Stomach (tissue), 9 donors: ENCODE results near the gene MRC2. TPM values are rescaled to one million over a fixed set of nuclear protein-coding genes. Genes with fewer than 3 reads are reported as not detected.

Experiments used
- DNase-seq, 2 donors: peaks; one replicate each; pipeline versions ENCODE4 v3.0.0 to v3.0.0-alpha.2; 2013 to 2019
- H3K27ac ChIP-seq, 5 donors: fragments of 200-600 bp in 4 of 5; sonication (generic) in 4 of 5; one replicate each; pipeline ENCODE4 v1.5.1; 2013 to 2019; ENCODE audit warnings: mild to moderate bottlenecking in 1 of 5, moderate library complexity in 1 of 5
- H3K27me3 ChIP-seq, 3 donors: fragments of 200-600 bp; sonication (generic); one replicate each; pipeline ENCODE4 v1.5.1; 2017 to 2019; ENCODE audit warnings: mixed run types in 1 of 3
- H3K36me3 ChIP-seq, 4 donors: fragments of 200-600 bp; sonication (generic); 1 replicate in 3 of 4; 2 replicates in 1 of 4; pipeline ENCODE4 v1.5.1; 2016 to 2019
- H3K4me1 ChIP-seq, 4 donors: fragments of 200-600 bp; sonication (generic); one replicate each; pipeline ENCODE4 v1.5.1; 2016 to 2019
- H3K4me3 ChIP-seq, 4 donors: fragments of 200-600 bp; sonication (generic) in 3 of 4; one replicate each; pipeline ENCODE4 v1.5.1; 2016 to 2019; ENCODE audit warnings: mild to moderate bottlenecking in 1 of 4
- H3K9me3 ChIP-seq, 4 donors: fragments of 200-600 bp; sonication (generic); one replicate each; pipeline ENCODE4 v1.5.1; 2016 to 2019
- CTCF ChIP-seq, 7 experiments: fragments of 450-650 bp in 4 of 7; fragments of 200-600 bp in 3 of 7; sonication (generic) in 3 of 7; IDR thresholded peaks; one replicate each; pipeline ENCODE4 v1.5.1; 2016 to 2019; ENCODE audit warnings: antibody characterized with exemption in 7 of 7, control low read depth in 2 of 7, mild to moderate bottlenecking in 1 of 7
- EP300 ChIP-seq: sonication (generic); formaldehyde crosslinking; IDR thresholded peaks from one replicate; pipeline ENCODE4 v1.6.1; 2017; ENCODE audit warnings: antibody characterized with exemption
- POLR2A ChIP-seq, 4 donors: fragments of 450-650 bp; IDR thresholded peaks; one replicate each; pipeline ENCODE4 v1.6.1; 2016; ENCODE audit warnings: antibody characterized with exemption in 4 of 4, control low read depth in 2 of 4, mild to moderate bottlenecking in 1 of 4, moderate library complexity in 1 of 4
- POLR2AphosphoS5 ChIP-seq, 3 donors: sonication (generic); formaldehyde crosslinking; IDR thresholded peaks; one replicate each; pipeline ENCODE4 v1.6.1; 2016; ENCODE audit warnings: antibody characterized with exemption in 3 of 3
- WGBS, 5 donors: extraction: QIAGEN DNeasy Blood & Tissue Kit in 3 of 5; methylation state at CpG; one replicate each; pipeline versions ENCODE4 v1.1.5 to v1.1.7; 2013 to 2018; 5-methylcytosine and 5-hydroxymethylcytosine counted together
- intact Hi-C: fragments of 100-400 bp; cut with DNase I; formaldehyde crosslinking; loops from one replicate; pipeline ENCODE4 v1.15.1; 2023; ENCODE audit warnings: low total_unique reads
- polyA plus RNA-seq, 3 donors: library from polyadenylated mRNA; stranded (reverse); fragments of 200-250 nt; gene quantifications; one replicate each; pipeline ENCODE4 v1.2.3, GENCODE V29; 2013
- total RNA-seq, 5 donors: library from RNA; depleted of rRNA; stranded (reverse); fragments of >200 nt; gene quantifications; one replicate each; pipeline versions ENCODE4 v1.1.0 to v1.2.3, GENCODE V29; 2014 to 2016
- donor health status: healthy with polysubstance abuse.
- donor health status: Bipolar disorder and iron deficiency.
- donor health status: healthy.

Gene MRC2
- total and polyA plus RNA-seq, 8 donors: 4.7 to 107 (median 13.8) TPM

GRCh38 chr17:62653826-62654761 lies 26.6 kb downstream of the MRC2 start:
- Histone ChIP-seq H3K9me3 (no peaks in the 10 kb centered on the region), H3K36me3 (no peaks in the 10 kb centered on the region), H3K4me1 (peaks cover 26 to 34% (median 30%) of the 10 kb centered on the region in 4 donors), H3K27ac (peak overlapping the region in 4 of 5 donors; percentile 75 to 87 (median 76)), H3K27me3 (peaks cover 0 to 11% (median 0%) of the 10 kb centered on the region in 3 donors), H3K4me3 (peak overlapping the region in 1 of 4 donors; percentile 63)
- intact Hi-C loops: no loop called here
- peak; percentile 38 to 75 for DNase-seq
- WGBS, 5 donors: 41 to 48% (median 45%) methylated on average over 17 to 19 of the region's 19 CpGs
- TF ChIP-seq CTCF (IDR thresholded peaks at IDR 0.05) (no peak), EP300 (no peak), POLR2AphosphoS5 (IDR thresholded peaks at IDR 0.05) (no peak), POLR2A (IDR thresholded peaks at IDR 0.05) (no peak)

- WGBS, 5 donors: 65 to 74% (median 69%) methylated on average over 6 of the region's 6 CpGs
- Histone ChIP-seq H3K9me3 (peaks cover 0 to 3% (median 1%) of the 10 kb centered on the region in 4 donors), H3K4me1 (peaks cover 26 to 34% (median 30%) of the 10 kb centered on the region in 4 donors), H3K36me3 (no peaks in the 10 kb centered on the region), H3K27ac (no peak overlapping the region), H3K4me3 (no peak overlapping the region), H3K27me3 (peaks cover 0 to 11% (median 0%) of the 10 kb centered on the region in 3 donors)
- intact Hi-C loops: no loop called here
- no peak for TF ChIP-seq POLR2A (IDR thresholded peaks at IDR 0.05)
- no peak for TF ChIP-seq EP300
- TF ChIP-seq POLR2AphosphoS5 (IDR thresholded peaks at IDR 0.05): no peak
- TF ChIP-seq CTCF (IDR thresholded peaks at IDR 0.05): no peak
- DNase-seq: no peak
These were observed 28.2 kb downstream of the MRC2 start for GRCh38 chr17:62655656-62656055.

GRCh38 chr17:62656446-62656845 lies 29.0 kb downstream of the MRC2 start:
- H3K4me3 ChIP-seq: no peak overlapping the region
- DNase-seq: no peak
- TF ChIP-seq POLR2A (IDR thresholded peaks at IDR 0.05): no peak
- TF ChIP-seq CTCF (IDR thresholded peaks at IDR 0.05): no peak
- no peak for TF ChIP-seq POLR2AphosphoS5 (IDR thresholded peaks at IDR 0.05)
- no peak for TF ChIP-seq EP300
- H3K4me1 ChIP-seq: peaks cover 26 to 33% (median 30%) of the 10 kb centered on the region in 4 donors
- H3K27ac ChIP-seq: no peak overlapping the region
- H3K27me3 ChIP-seq: peaks cover 0 to 11% (median 0%) of the 10 kb centered on the region in 3 donors
- H3K9me3 ChIP-seq: peaks cover 0 to 8% (median 4%) of the 10 kb centered on the region in 4 donors
- H3K36me3 ChIP-seq: no peaks in the 10 kb centered on the region
- 39 to 90% (median 50%) methylated on average over 1 of the region's 1 CpG for WGBS, 5 donors
- intact Hi-C loops: no loop called here

- DNase-seq: no peak
- Histone ChIP-seq H3K9me3 (peaks cover 0 to 8% (median 4%) of the 10 kb centered on the region in 4 donors), H3K27me3 (peaks cover 0 to 8% (median 0%) of the 10 kb centered on the region in 3 donors), H3K4me3 (no peak overlapping the region), H3K4me1 (peaks cover 22 to 27% (median 24%) of the 10 kb centered on the region in 4 donors), H3K36me3 (no peaks in the 10 kb centered on the region), H3K27ac (no peak overlapping the region)
- no peak for TF ChIP-seq POLR2A (IDR thresholded peaks at IDR 0.05)
- TF ChIP-seq EP300: no peak
- no peak for TF ChIP-seq POLR2AphosphoS5 (IDR thresholded peaks at IDR 0.05)
- TF ChIP-seq CTCF (IDR thresholded peaks at IDR 0.05): no peak
- 91 to 97% (median 92%) methylated on average over 3 of the region's 3 CpGs for WGBS, 5 donors
- intact Hi-C loops: no loop called here
These were observed 29.7 kb downstream of the MRC2 start for GRCh38 chr17:62657145-62657665.
